ENCODE measurements around the gene CSNK1G2.

DNA sequence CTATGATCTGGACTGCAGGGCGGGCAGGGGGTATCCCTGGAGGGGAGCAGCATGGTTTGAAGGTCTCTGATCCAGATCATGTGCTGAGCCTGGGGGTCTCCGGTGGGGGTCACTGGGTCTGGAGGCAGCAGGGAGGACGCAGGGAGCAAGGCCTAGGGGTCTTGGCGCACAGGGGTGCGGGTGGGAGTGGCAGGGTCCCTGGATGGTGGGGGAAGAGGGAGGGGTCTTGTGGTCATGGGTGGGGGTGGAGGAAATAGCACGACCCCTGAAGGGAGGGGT is 72.7 kb downstream of the CSNK1G2 start:
- TF ChIP-seq, protein P1, sequence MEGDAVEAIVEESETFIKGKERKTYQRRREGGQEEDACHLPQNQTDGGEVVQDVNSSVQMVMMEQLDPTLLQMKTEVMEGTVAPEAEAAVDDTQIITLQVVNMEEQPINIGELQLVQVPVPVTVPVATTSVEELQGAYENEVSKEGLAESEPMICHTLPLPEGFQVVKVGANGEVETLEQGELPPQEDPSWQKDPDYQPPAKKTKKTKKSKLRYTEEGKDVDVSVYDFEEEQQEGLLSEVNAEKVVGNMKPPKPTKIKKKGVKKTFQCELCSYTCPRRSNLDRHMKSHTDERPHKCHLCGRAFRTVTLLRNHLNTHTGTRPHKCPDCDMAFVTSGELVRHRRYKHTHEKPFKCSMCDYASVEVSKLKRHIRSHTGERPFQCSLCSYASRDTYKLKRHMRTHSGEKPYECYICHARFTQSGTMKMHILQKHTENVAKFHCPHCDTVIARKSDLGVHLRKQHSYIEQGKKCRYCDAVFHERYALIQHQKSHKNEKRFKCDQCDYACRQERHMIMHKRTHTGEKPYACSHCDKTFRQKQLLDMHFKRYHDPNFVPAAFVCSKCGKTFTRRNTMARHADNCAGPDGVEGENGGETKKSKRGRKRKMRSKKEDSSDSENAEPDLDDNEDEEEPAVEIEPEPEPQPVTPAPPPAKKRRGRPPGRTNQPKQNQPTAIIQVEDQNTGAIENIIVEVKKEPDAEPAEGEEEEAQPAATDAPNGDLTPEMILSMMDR (IDR thresholded peaks at IDR 0.05) = no peak
- no peak for TF ChIP-seq POLR2A (IDR thresholded peaks at IDR 0.05)
